Spleen (tissue), 11 donors: ENCODE measurements around the gene CYS1. TPM values are rescaled to one million over a fixed set of nuclear protein-coding genes. Genes with fewer than 3 reads are reported as not detected.
"Not testable (repeated sequence)": the region's sequence is repeated elsewhere in the genome, so short reads cannot be mapped to it uniquely, and the experiment has no call there.

Experiments
- DNase-seq: peaks from one replicate; pipeline ENCODE4 v3.0.0-alpha.2; 2020
- H3K27ac ChIP-seq, 8 donors: fragments of 200-600 bp; sonication (generic) in 7 of 8; 1 replicate in 4 of 8; 2 replicates in 4 of 8; pipeline versions ENCODE4 v1.5.0 to v1.8.0; 2016 to 2021; ENCODE audit warnings: inconsistent platforms in 4 of 8, mild to moderate bottlenecking in 4 of 8, moderate library complexity in 1 of 8
- H3K27me3 ChIP-seq, 7 donors: fragments of 200-600 bp; sonication (generic) in 6 of 7; replicated peaks in 1 of 7; 1 replicate in 4 of 7; 2 replicates in 3 of 7; pipeline versions ENCODE4 v1.5.0 to v1.8.0; 2016 to 2021; ENCODE audit warnings: inconsistent platforms in 3 of 7, mild to moderate bottlenecking in 1 of 7
- H3K36me3 ChIP-seq, 6 donors: fragments of 200-600 bp; sonication (generic) in 5 of 6; 1 replicate in 4 of 6; 2 replicates in 2 of 6; pipeline versions ENCODE4 v1.5.0 to v1.8.0; 2016 to 2021; ENCODE audit warnings: inconsistent platforms in 2 of 6
- H3K4me1 ChIP-seq, 6 donors: fragments of 200-600 bp; sonication (generic) in 5 of 6; 1 replicate in 3 of 6; 2 replicates in 3 of 6; pipeline versions ENCODE4 v1.5.0 to v1.8.0; 2016 to 2021; ENCODE audit warnings: inconsistent platforms in 3 of 6
- H3K4me3 ChIP-seq, 8 donors: fragments of 200-600 bp; sonication (generic) in 7 of 8; 1 replicate in 4 of 8; 2 replicates in 4 of 8; pipeline versions ENCODE4 v1.5.0 to v1.8.0; 2016 to 2021; ENCODE audit warnings: inconsistent platforms in 4 of 8, mild to moderate bottlenecking in 4 of 8, moderate library complexity in 2 of 8
- H3K9me3 ChIP-seq, 8 donors: fragments of 200-600 bp; sonication (generic) in 7 of 8; 1 replicate in 4 of 8; 2 replicates in 4 of 8; pipeline versions ENCODE4 v1.5.0 to v1.8.0; 2016 to 2021; ENCODE audit warnings: inconsistent platforms in 4 of 8
- CTCF ChIP-seq, 11 experiments: fragments of 200-600 bp in 7 of 11; fragments of 450-650 bp in 4 of 11; sonication (generic) in 4 of 11; IDR thresholded peaks in 8 of 11; conservative IDR thresholded peaks in 3 of 11; 1 replicate in 7 of 11; 2 replicates in 4 of 11; pipeline versions ENCODE4 v1.4.0 to v1.8.0; 2016 to 2021; ENCODE audit warnings: antibody characterized with exemption in 11 of 11, inconsistent platforms in 4 of 11, mild to moderate bottlenecking in 1 of 11
- POLR2A ChIP-seq, 3 donors: fragments of 450-650 bp; IDR thresholded peaks; one replicate each; pipeline ENCODE4 v1.5.1; 2017; ENCODE audit warnings: antibody characterized with exemption in 3 of 3, mild to moderate bottlenecking in 1 of 3
- POLR2AphosphoS5 ChIP-seq, 3 donors: sonication (generic); formaldehyde crosslinking; IDR thresholded peaks; one replicate each; pipeline ENCODE4 v1.5.1; 2017; ENCODE audit warnings: antibody characterized with exemption in 3 of 3
- WGBS, 5 donors: extraction: QIAGEN DNeasy Blood & Tissue Kit in 3 of 5; methylation state at CpG; one replicate each; pipeline versions ENCODE4 v1.1.5 to v1.1.7; 2013 to 2018; 5-methylcytosine and 5-hydroxymethylcytosine counted together
- intact Hi-C: fragments of 100-400 bp; cut with DNase I; formaldehyde crosslinking; loops from one replicate; pipeline ENCODE4 v1.15.0; 2023; ENCODE audit warnings: low total_unique reads
- polyA plus RNA-seq, 3 donors: library from polyadenylated mRNA; stranded (reverse); fragments of 200-250 nt; gene quantifications; one replicate each; pipeline ENCODE4 v1.2.1, GENCODE V29; 2013
- total RNA-seq, 7 donors: library from RNA; depleted of rRNA in 3 of 7; stranded (reverse); fragments of >200 nt in 3 of 7; fragmentation: NEBNext Ultra II Directional in 4 of 7; extraction: Animal tissue kit (Norgen Biotek cat#: 25700) in 4 of 7; gene quantifications; one replicate each; pipeline versions ENCODE4 v1.1.0 to v1.2.1, GENCODE V29; 2016 to 2021
- donor health status: healthy with polysubstance abuse.
- donor health status: DM: no; HTN: no; CAD: no; lungs with moderate emphysema.
- donor health status: DM: no; HTN: no; CAD: no.
- donor health status: Bipolar disorder and iron deficiency.
- donor health status: healthy.
- donor health status: DM: no; HTN: no; CAD: no.
- donor health status: DM: yes; HTN: yes; CAD: no.

The CYS1 gene
- total and polyA plus RNA-seq, 10 donors = 0.38 to 2.9 (median 1.3) TPM

GRCh38 chr2:10019174-10019573, 61.0 kb downstream of the CYS1 start:
- Histone ChIP-seq H3K4me1 (peaks cover 0 to 20% (median 11%) of the 10 kb centered on the region in 6 donors), H3K9me3 (peaks cover 0 to 14% (median 5%) of the 10 kb centered on the region in 8 donors), H3K27me3 (no peaks in the 10 kb centered on the region), H3K4me3 (no peak overlapping the region), H3K27ac (peak overlapping the region in 4 of 8 donors; percentile 46 to 69 (median 58)), H3K36me3 (no peaks in the 10 kb centered on the region)
- intact Hi-C loops = no loop called here
- TF ChIP-seq POLR2A (IDR thresholded peaks at IDR 0.05) = no peak
- peak in 1 of 3 donors; percentile 56 for TF ChIP-seq POLR2AphosphoS5 (IDR thresholded peaks at IDR 0.05)
- peak; percentile 32 for DNase-seq
- WGBS, 5 donors = 39 to 76% (median 60%) methylated on average over 8 of the region's 8 CpGs

GRCh38 chr2:10017313-10017941, 62.8 kb downstream of the CYS1 start:
- 92 to 96% (median 93%) methylated on average over 5 of the region's 5 CpGs for WGBS, 5 donors
- no peak overlapping the region for H3K27ac ChIP-seq
- intact Hi-C loops = no loop called here
- no peaks in the 10 kb centered on the region for H3K36me3 ChIP-seq
- TF ChIP-seq CTCF (IDR thresholded peaks at IDR 0.05 in 8 of 11, conservative IDR thresholded peaks at IDR 0.05 in 3 of 11) (no peak), POLR2AphosphoS5 (IDR thresholded peaks at IDR 0.05) (no peak), POLR2A (IDR thresholded peaks at IDR 0.05) (no peak)
- H3K27me3 ChIP-seq = no peaks in the 10 kb centered on the region
- no peak for DNase-seq
- H3K9me3 ChIP-seq = peaks cover 0 to 14% (median 5%) of the 10 kb centered on the region in 8 donors
- H3K4me3 ChIP-seq = no peak overlapping the region
- peaks cover 0 to 20% (median 11%) of the 10 kb centered on the region in 6 donors for H3K4me1 ChIP-seq

- Histone ChIP-seq H3K9me3 (peaks cover 0 to 14% (median 5%) of the 10 kb centered on the region in 8 donors), H3K27ac (no peak overlapping the region), H3K27me3 (no peaks in the 10 kb centered on the region), H3K36me3 (no peaks in the 10 kb centered on the region), H3K4me3 (no peak overlapping the region), H3K4me1 (peaks cover 0 to 20% (median 11%) of the 10 kb centered on the region in 6 donors)
- WGBS, 5 donors = 82 to 94% (median 90%) methylated on average over 8 of the region's 8 CpGs
- peak; percentile 59 for DNase-seq
- intact Hi-C loops = no loop called here
- no peak for TF ChIP-seq POLR2AphosphoS5 (IDR thresholded peaks at IDR 0.05)
These were observed 63.4 kb downstream of the CYS1 start for GRCh38 chr2:10016802-10017258.

DNA sequence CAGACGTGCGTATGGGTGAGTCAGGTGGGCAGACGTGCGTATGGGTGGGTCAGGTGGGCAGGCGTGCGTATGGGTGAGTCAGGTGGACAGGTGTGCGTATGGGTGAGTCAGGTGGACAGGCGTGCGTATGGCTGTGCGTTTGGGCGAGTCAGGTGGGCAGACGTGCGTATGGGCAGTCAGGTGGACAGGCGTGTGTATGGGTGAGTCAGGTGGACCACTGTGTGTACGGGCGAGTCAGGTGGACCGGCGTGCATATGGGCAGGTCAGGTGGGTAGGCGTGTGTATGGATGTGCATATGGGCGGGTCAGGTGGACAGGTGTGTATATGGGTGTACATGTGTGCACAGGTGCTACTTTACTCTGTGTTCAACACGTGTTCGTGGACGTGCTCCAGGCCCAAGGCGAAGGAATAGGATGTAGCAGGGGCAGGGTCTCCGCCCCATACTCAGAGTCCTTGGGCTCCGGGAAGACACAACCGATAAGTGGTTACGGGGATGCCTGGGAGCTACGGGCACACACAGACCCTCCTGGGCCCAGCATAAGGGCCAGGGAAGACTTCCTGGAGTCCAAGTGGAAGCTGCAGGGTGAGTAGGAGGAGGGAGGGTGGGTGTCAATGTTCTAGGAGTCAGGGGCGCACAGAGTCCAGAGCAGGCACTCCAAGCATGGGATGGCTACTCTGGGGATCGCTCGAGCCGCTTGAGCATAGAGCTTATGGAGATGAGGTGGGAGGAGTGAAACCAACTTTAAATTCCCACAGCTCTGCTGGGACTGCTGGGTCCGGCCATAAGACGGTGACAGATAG, 64.0 kb downstream of the CYS1 start:
- Histone ChIP-seq H3K4me3 (no peak overlapping the region), H3K27me3 (no peaks in the 10 kb centered on the region), H3K27ac (no peak overlapping the region), H3K9me3 (peaks cover 0 to 14% (median 5%) of the 10 kb centered on the region in 8 donors), H3K4me1 (peaks cover 0 to 20% (median 11%) of the 10 kb centered on the region in 6 donors), H3K36me3 (no peaks in the 10 kb centered on the region)
- 91 to 96% (median 95%) methylated on average over 35 of the region's 35 CpGs for WGBS, 5 donors
- DNase-seq = peak; percentile 59
- intact Hi-C loops = no loop called here
- TF ChIP-seq CTCF (IDR thresholded peaks at IDR 0.05 in 8 of 11, conservative IDR thresholded peaks at IDR 0.05 in 3 of 11) (no peak), POLR2A (IDR thresholded peaks at IDR 0.05) (no peak), POLR2AphosphoS5 (IDR thresholded peaks at IDR 0.05) (no peak)

DNA sequence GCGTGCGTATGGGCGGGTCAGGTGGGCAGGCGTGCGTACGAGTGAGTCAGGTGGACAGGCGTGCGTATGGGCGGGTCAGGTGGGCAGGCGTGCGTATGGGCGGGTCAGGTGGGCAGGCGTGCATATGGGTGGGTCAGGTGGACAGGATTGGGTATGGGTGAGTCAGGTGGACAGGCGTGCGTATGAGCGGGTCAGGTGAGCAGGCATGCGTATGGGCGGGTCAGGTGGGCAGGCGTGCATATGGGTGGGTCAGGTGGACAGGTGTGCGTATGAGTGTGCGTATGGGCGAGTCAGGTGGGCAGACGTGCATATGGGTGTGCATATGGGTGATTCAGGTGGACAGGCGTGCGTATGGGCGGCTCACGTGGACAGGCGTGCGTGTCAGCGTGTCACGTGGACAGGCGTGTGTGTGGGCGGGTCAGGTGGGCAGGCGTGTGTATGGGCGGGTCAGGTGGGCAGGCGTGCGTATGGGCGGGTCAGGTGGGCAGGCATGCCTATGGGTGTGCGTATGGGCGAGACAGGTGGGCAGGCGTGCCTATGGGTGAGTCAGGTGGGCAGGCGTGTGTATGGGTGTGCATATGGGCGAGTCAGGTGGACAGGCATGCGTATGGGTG, 64.7 kb downstream of the CYS1 start:
- DNase-seq = peak; percentile 24
- H3K27me3 ChIP-seq, intact Hi-C loops, H3K4me3 ChIP-seq, H3K36me3 ChIP-seq, H3K27ac ChIP-seq: not testable (repeated sequence)
- Histone ChIP-seq H3K9me3 (peaks cover 0 to 14% (median 5%) of the 10 kb centered on the region in 8 donors), H3K4me1 (peaks cover 0 to 22% (median 10%) of the 10 kb centered on the region in 6 donors)
- WGBS, 5 donors = 93 to 97% (median 96%) methylated on average over 38 to 44 of the region's 44 CpGs
